ENCODE data around the gene KCTD21.

- TF ChIP-seq CTCF (IDR thresholded peaks at IDR 0.05) (no peak), POLR2AphosphoS5 (IDR thresholded peaks at IDR 0.05) (no peak), POLR2A (IDR thresholded peaks at IDR 0.05) (no peak)
Measured at GRCh38 chr11:78192223-78192719, 3.8 kb upstream of the KCTD21 start.
